Frontal cortex (tissue), 4 donors: ENCODE measurements around the gene HRC. TPM values are rescaled to one million over a fixed set of nuclear protein-coding genes. Genes with fewer than 3 reads are reported as not detected.
"Not testable (repeated sequence)": the region's sequence is repeated elsewhere in the genome, so short reads cannot be mapped to it uniquely, and the experiment has no call there.

Source experiments
- DNase-seq, 2 donors: peaks; one replicate each; pipeline ENCODE4 v3.0.0; 2012; ENCODE audit warnings: low spot score in 2 of 2
- FAIRE-seq: peaks from 2 replicates; lab custom pipeline; 2012; peaks lifted over from hg19 to GRCh38; lab: Jason Lieb, UNC
- total RNA-seq: library from RNA; depleted of rRNA; stranded (reverse); fragments of >200 nt; gene quantifications from one replicate; pipeline ENCODE4 v1.2.3, GENCODE V29; 2014
- donor health status: control.
- donor health status: control.
- donor health status: control.

Gene HRC
- total RNA-seq, 1 donor from 2014 or later, result 0.41 TPM

GRCh38 chr19:49142866-49143335 is 12.3 kb downstream of the HRC start:
- no peak for FAIRE-seq
- DNase-seq, result peak; percentile 80 to 92

- no peak for FAIRE-seq
- DNase-seq, result no peak
These were observed 13.8 kb downstream of the HRC start for GRCh38 chr19:49141352-49141751.

- no peak for DNase-seq
These were observed 14.2 kb downstream of the HRC start for GRCh38 chr19:49140951-49141350.

GRCh38 chr19:49136771-49137171 is 18.4 kb downstream of the HRC start:
- DNase-seq (no peak), FAIRE-seq (no peak)

More at GRCh38 chr19:49140951-49141350, 14.2 kb downstream of the HRC start:
- FAIRE-seq, result no peak

GRCh38 chr19:49135686-49136085 is 19.5 kb downstream of the HRC start:
- FAIRE-seq, result no peak

GRCh38 chr19:49133621-49134454 is 21.4 kb downstream of the HRC start:
- FAIRE-seq (no peak), DNase-seq (peak in 1 of 2 donors; percentile 74)

More at GRCh38 chr19:49135686-49136085, 19.5 kb downstream of the HRC start:
- DNase-seq, result no peak

- DNase-seq, result no peak
- FAIRE-seq, result no peak
These were observed 22.1 kb downstream of the HRC start for GRCh38 chr19:49132974-49133609.

GRCh38 chr19:49130325-49130724 is 24.9 kb downstream of the HRC start:
- no peak for FAIRE-seq

GRCh38 chr19:49129238-49129583 is 26.0 kb downstream of the HRC start:
- no peak for DNase-seq
- FAIRE-seq, result no peak

More at GRCh38 chr19:49130325-49130724, 24.9 kb downstream of the HRC start:
- no peak for DNase-seq

- peak in 1 of 2 donors; percentile 56 for DNase-seq
- no peak for FAIRE-seq
These were observed 26.5 kb downstream of the HRC start for GRCh38 chr19:49128545-49129237.

- DNase-seq, result peak; percentile 99 to 100
- FAIRE-seq, result no peak
These were observed 27.3 kb downstream of the HRC start for GRCh38 chr19:49127674-49128544.

- DNase-seq, FAIRE-seq: not testable (repeated sequence)
These were observed 28.0 kb downstream of the HRC start for GRCh38 chr19:49127225-49127624.

- FAIRE-seq, result no peak
- no peak for DNase-seq
These were observed 28.6 kb downstream of the HRC start for GRCh38 chr19:49126575-49126974.

- DNase-seq (no peak), FAIRE-seq (no peak)
These were observed 30.0 kb downstream of the HRC start for GRCh38 chr19:49125025-49125731.

- not testable (repeated sequence) for FAIRE-seq, DNase-seq
These were observed 31.9 kb downstream of the HRC start for GRCh38 chr19:49123285-49123684.

GRCh38 chr19:49121841-49122240 is 33.4 kb downstream of the HRC start:
- DNase-seq, FAIRE-seq: not testable (repeated sequence)

GRCh38 chr19:49120868-49121267 is 34.3 kb downstream of the HRC start:
- no peak for FAIRE-seq
- no peak for DNase-seq

GRCh38 chr19:49120325-49120683 is 34.9 kb downstream of the HRC start:
- no peak for DNase-seq
- FAIRE-seq, result no peak
